HG03196 (cell line): ENCODE measurements around the gene PRICKLE2.

Experiments used
- ATAC-seq: cut with Tn5 transposase; IDR thresholded peaks from one replicate; pipeline ENCODE4 v1.9.1; 2021; ENCODE audit not compliant: unreplicated experiment

Gene PRICKLE2, protein sequence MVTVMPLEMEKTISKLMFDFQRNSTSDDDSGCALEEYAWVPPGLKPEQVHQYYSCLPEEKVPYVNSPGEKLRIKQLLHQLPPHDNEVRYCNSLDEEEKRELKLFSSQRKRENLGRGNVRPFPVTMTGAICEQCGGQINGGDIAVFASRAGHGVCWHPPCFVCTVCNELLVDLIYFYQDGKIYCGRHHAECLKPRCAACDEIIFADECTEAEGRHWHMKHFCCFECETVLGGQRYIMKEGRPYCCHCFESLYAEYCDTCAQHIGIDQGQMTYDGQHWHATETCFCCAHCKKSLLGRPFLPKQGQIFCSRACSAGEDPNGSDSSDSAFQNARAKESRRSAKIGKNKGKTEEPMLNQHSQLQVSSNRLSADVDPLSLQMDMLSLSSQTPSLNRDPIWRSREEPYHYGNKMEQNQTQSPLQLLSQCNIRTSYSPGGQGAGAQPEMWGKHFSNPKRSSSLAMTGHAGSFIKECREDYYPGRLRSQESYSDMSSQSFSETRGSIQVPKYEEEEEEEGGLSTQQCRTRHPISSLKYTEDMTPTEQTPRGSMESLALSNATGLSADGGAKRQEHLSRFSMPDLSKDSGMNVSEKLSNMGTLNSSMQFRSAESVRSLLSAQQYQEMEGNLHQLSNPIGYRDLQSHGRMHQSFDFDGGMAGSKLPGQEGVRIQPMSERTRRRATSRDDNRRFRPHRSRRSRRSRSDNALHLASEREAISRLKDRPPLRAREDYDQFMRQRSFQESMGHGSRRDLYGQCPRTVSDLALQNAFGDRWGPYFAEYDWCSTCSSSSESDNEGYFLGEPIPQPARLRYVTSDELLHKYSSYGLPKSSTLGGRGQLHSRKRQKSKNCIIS

DNA sequence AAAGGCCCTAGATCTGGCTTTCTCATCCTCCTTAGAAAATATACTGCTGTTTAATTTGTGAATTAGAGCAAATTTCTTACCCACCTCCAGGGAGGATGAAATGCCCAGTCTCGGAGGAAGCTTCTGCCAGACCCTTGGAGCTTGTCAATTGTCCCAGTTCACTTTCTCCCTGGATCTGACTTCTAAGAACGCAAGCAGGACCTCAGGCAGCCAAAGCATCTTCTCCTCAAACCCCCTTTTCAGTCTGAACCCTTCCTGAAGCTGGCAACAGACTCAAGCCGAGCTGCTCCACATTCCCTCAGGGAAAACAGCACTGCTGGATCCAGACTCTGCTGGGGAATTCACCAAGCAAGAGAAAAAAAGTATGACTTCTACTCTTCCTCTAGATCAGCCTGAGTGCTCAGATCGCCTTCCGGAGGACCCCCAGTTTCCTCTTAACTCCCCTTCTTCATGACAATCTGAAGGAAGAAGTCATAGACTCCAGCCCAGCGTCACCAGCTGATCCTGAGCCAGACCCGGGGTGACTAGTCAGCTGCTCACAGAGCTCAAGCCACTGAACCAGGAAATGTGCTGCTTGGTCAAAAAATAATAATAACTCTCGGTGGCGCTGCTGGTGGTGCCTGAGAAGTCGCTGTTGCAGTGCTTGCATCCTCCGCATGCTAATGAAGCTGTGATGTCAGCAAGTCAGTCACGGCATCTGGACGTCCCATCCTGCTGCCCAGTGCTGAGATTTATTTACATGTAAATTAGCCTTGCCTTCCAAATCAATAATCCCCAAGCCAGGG lies at the start of gene PRICKLE2:
Gene PRICKLE2 (minus strand): TSS at position 641 of the 785 bp plus-strand sequence. CDS start 26,539 bp downstream, outside the sequence.
- no peak for ATAC-seq

DNA sequence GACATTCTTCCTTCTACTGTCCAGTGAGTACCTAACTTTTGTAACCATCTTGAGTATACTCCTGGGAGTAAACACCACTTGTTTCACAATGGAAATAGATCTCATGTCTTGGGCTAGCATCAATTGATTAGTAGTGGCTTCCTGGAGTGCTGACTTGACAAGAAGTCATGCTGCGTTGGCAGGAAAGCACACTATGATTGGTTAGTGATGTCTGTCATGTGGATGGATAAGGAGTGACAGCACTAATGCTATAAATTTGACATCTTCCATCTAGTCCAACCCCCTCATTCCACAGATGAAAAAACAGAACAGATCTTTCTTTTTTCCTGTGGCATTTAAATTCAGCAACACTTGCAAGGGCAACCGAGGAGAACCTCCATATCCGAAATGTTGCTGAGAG lies 47.6 kb upstream of the PRICKLE2 start:
- no peak for ATAC-seq

DNA sequence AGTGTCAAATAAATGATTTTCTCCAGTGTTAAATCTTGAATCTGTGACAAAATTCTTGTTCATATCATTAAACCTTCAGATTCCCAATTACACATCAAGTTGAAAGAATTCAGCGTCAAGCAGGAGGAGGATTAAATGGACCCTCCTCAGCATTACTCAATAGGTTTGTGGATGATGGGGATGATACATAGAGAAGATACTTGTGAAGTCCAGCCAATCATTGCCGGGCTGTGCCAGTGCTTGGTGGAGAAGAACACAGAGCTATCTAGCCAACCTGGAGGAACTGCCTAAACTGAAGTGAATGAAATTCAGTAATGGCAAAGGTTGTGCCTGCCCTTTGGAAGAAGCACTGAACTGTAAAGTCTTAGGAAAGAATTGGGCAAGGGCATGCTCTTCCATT lies 47.0 kb upstream of the PRICKLE2 start:
- no peak for ATAC-seq

DNA sequence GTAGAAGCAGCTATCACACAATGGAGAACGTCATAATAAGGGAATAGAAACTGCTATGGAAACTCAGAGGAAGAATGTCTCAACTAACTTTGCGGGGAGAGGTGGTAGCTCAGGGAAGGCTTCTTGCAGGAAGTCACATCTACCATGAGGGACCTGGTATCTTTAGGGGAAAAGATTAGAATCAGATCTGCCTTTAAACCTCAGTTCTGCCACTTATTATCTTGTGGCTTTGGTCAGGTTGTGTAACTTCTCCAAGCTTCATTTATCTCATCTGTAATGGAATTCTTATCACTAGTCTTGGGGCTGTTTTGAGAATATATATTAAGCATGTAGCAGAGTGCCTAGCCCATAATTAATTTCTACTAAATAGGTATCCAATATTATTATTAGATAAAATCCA lies 46.4 kb upstream of the PRICKLE2 start:
- ATAC-seq = no peak

DNA sequence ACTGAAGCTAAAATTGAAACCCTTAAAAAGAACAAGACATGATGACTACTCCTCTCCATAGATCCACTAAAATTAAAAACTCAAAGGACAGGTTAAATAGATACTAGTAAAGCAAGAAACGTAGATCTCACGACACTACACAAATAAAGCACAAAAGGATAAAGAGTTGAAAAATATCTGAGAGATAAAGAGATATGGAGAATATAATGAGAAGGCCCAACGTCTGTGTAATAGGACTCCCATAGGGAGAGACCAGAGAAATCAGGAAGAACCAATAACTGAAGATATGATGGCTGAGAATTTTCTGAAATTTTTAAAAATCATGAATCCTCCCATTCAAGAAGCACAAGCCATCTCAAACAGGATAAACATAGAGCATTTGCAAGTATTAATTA lies 45.6 kb upstream of the PRICKLE2 start:
- ATAC-seq = no peak

DNA sequence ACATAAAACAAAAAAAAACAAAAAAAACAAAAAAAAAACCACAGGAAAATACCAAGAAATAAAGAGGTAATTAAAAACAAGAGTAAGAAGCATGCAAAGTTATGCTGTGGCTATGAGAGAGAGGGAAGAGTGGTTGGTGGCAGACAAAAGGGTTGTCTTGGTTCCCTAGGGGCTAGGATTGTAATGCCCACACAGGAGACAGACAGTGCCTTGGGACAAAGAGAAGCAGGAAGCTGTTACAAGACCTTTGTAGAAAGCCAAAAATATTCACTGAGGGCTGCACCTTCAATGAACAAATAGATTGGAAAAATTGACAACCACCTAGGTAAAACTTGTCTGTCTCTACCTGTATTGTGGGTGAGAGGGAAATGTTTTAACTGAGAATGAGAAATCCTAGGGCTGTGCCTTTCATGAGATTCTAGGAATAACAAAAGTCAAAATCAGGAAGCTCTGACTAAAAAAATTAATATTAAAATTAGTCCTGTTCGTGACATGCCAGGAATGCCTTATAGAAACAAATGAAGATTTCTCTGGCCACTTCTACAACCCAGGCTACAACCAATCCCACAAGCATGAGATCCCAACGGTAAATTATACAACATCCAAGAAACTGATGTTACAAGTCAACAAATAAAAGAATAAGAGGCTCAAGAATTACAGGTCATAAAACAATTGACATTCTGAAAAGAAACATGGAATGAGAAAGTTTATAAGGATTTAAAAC lies 45.0 kb upstream of the PRICKLE2 start:
- ATAC-seq = no peak

DNA sequence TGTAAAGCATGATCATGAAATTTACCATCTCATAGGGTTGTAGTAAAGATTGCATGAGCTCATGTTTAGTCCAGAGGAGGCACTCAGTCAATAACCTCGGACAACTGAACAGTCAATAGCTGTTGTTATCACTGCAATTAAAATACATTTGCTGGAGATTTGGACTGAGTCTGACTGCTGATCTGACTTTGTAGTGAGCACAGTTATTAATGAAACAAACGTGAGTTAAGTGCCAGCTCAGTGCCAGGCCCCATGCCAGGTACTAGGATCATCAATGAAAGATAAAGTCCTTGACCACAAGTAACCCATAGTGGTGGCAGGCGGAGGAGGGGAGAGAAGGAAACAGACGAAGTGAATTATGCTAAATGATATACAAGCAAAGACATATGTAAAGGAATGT lies 43.7 kb upstream of the PRICKLE2 start:
- no peak for ATAC-seq

DNA sequence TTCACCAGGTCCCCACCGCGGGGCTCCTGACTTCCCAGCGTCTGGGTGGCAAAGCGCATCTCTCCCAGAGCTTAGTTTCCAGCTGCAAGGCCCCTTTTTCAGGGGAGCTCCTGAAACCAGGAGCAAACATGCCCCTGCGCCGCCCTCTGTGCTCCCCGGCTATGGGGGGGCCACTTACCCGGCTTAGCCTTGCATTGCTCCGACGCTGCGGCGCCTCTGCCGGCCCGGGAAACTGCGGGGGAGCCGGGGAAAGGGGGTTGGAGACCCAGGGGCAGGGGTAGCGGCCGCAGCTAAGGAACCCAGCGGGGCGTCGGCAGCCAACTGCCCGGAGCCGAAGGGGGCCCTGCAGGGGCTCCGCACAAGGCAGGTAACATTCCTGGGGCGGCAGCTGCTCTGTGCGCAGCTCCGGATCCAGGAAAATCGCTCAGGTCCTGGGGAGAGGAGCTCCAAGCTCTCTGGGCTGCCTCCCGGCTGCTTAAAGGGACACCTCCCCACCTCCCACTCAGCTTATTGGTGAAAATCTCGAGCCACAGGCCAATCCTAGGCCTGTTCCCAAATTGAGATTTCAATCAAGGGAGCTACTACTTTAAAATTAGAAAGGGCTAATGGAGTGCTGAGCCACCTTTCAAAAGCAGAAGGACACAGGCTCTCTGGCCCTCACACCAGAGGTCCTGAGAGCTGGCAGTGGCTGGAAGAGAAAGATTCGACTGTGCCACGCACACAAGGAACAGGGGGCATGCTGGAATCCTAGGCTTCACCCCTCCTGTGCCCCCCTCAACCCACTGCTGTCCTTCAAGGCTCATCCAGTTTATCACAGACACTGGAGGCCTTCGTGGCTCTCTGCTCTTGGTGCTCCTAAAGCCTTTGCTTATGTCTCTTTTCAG lies 42.7 kb upstream of the PRICKLE2 start:
- no peak for ATAC-seq

DNA sequence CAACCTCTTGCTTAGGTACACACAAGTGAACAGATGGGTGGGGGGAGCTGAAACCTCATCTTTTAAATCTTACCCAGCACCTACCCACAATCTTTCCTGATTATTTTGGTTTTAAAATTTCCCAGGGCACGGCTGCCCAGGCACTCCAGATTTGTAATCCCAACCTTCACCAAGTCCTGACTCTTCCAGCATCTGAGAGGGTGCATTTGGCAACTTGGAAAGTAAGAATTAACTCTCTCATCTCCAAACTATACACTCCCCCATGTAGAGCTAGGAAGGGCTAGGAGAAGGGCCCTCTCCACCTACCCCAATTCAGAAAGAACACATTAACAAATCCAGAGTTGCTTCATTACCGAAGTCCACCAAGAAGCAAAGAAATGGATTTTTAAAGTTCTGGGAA lies 41.7 kb upstream of the PRICKLE2 start:
- ATAC-seq = no peak

DNA sequence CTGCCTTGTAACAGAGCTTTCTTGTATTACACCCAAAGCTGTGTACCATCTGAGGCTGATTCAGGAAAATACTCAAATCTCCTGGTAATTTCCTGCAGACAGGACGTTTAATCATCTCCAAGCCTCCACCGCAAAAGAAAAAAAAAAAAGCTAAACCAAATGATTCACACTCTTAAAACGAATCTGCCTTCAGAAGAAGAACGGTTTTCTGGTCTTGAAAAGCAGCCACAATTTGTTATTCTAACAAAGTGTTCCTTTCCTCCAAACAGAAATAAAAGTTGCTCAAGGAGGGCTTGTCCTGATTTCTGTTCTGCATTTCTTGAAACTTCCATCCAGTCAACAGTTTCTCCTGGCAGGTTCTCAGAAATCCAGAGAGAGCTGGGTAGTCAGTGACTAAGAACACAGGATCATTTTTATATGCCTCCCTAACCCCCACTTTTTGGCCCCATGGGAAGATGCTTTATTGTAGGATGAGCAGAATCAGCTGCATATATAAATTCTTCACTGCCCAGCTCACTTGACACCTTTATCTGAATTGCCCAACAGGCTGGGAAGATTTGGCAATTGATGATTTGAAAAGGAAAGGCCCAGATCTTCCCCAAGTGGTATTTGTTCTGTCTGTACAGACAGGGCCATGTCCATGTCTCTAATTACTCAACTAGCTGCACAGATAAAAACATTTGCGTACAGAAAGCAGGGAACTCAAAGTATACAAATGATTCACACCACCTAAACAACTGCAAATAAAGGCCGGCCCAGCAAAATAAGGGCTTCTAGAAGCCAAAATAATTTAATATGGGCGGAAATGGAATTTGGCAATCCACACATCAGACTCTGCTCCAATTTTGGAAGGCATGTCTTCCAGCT lies 41.0 kb upstream of the PRICKLE2 start:
- no peak for ATAC-seq

DNA sequence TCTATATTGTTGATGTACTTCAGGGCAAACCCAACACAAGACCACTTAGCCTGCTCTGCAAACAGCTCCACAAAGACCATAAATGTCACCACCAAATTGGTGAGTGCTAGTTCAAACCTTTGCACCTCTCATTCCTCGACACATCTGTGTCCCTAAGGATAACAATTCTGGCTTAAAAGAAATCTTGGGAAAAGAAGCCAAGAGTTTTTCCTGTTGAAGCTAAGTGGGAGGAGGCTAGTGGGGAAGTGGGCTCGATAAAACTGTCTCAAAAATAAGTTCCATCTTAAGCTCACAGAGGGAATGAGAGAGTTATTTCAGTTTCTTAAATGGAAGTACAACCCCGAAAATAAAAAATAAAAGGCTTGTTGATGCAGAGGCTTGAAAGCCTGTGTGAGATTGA lies 40.4 kb upstream of the PRICKLE2 start:
- no peak for ATAC-seq

DNA sequence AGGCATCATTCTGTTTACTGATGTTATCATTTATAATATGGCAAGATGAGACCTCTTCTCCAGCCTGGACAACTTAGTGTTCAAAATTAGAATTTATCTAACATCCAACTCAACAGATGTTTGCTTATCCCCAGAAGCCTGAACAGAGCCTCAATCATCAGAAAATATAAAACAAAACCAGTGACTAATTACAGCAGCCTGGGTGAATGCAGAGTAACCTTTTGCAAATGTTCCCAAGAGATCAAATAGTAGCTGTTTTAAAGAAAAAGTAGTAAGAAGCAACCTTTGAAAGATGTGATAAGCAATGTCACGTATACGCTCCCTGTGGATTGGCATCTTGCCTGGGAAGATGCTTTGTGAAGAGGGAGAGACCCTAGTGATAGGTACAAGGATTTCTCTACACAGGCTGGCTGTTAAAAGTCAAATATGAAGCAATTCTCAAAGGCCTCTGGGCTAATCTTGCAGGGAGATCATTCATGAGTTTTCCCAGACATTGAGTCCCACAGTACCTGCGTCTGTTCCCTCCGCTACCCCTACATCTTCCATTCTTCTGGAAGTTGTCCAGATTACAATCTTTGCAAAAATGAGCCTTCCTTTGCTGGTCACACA lies 39.3 kb upstream of the PRICKLE2 start:
- no peak for ATAC-seq

DNA sequence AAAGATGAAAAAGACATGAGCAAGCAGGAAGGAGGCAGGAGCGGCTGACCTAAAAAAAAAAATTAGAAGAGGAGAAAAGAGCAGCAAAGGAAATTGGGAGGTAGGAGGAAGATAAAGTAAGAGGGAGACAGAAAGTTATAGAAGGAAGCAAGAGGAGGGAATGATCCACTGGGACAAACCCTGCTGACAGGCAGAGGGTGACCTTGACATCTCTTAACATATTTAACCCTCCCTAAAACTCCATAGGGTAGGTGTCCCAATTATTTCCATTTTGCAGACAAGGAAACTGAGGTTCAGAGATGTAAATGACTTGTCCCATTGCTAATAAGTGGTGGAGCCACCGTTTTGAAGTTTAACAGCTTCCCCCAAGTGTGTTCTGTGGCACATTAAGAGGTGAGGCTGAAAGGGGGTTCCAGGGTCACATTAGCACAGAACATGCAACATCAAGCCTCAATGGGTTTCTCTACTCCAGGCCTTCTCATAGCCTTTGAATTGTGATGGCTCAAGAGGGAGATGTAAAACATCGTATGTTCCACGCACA lies 37.4 kb upstream of the PRICKLE2 start:
- no peak for ATAC-seq

DNA sequence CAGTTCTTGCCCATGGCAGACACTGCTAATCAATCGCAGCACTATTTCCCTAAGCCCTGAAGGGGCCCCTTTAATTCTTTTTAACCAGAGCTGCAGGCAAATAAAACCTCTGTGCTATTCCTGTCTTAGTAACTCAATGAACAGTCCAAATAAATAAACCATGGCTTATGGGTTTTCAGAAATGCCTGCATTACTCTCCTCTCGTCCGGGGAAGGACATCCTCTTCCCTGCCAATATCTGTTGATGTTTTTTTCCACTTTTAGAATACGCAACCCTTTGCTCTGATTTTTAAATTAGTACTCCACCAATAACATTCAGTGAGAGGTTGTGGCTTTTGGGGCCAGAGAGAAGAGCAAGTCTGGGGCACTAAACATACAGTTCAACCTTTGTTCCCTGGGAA lies 35.2 kb upstream of the PRICKLE2 start:
- no peak for ATAC-seq

DNA sequence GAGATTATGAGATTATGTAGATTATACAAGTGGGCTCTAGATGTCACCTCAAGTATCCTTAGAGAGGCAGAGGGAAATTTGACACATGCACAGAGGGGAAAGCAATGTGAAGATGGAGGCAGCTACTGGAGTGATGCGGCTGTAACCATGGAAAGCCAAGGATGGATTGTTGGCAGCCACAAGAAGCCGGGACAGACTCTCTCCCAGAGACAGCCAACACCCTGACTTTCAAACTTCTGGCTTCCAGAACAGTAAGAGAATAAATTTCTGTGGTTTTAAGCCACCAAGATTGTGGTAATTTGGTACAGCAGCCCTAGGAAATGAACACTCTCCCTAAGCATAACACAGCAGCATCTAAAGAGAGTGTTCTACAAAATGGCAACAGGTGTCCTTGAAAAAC lies 34.4 kb upstream of the PRICKLE2 start:
- ATAC-seq = no peak

DNA sequence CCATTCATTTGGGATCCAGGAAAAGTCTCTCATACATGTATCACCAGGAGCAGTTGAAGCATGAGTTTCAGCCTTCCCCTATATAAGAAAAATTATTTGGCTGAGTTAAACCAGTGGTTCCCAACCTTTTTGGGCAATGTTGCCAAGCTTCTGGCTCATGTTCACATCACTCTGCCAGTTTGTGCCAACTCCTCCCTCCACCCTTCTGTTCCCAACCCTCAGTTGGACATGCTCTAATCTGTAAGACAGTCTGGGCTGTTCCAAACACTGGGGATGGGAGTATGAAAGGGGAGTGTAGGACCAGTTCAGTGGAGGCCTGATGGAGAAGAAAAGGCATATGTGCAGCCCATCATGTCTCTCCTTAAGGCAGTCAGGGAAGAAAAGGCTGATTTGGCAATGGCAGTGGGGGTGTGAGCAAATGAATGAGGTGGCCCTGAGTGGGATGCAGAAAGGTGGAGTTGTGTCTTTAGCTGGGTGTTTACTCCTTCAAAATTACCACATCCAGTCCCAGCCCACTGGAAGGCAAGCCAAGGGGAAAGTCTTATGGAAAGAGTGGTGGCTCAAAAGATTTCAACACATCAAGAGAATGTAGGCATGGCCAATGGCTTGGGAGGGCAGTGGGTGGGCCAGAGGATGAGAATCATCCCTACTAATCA lies 32.0 kb upstream of the PRICKLE2 start:
- ATAC-seq = no peak

DNA sequence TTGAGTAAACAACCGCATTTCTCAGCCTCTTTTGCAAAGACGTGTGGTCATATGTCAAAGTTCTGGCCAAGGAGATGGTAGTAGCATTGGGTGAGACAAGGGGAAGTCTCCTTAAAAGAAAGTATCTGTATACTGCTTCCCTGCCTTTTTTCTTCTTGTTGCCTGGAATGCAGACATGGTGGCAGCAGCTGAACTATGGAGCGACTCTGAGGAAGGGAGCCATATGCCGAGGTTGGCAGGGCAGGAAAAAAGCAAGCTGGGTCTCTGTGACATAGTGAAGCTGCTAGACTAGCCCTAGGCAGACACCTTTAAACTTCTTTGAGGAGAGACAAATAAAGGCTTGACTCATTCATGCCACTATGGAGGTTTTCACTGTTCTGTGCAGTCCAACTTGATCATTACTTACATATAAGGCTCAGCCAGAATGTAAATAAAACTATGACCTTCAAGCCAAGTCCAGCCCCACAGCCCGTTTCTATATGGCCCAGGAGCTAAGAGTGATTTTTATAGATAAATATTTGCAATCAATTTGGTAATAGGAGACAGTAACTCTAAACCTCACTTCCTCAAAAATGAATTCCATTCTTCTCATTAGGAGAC lies 30.6 kb upstream of the PRICKLE2 start:
- ATAC-seq = no peak
